Stimulated activated CD4-positive, alpha-beta T cell treated with anti-CD3 and anti-CD28 coated beads, Interleukin-12 subunit alpha, Interleukin-12 subunit beta, amount 100 ng/mL, for 24 hours (primary cell): Measurements from ENCODE around the gene NUDT16L1.

Source experiments
- DNase-seq, 2 experiments: peaks; one replicate each; pipeline ENCODE4 v3.0.0-alpha.2; 2020; ENCODE audit warnings: low read depth in 2 of 2

NUDT16L1 gene

GRCh38 chr16:4694642-4695451 is 1.5 kb downstream of the NUDT16L1 start:
- no peak for DNase-seq

GRCh38 chr16:4695473-4696171 is 2.3 kb downstream of the NUDT16L1 start:
- no peak for DNase-seq

- DNase-seq, result no peak
Measured at GRCh38 chr16:4696172-4696904, 3.0 kb downstream of the NUDT16L1 start.

GRCh38 chr16:4696905-4697847 is 3.8 kb downstream of the NUDT16L1 start:
- DNase-seq, result no peak

- DNase-seq, result no peak
Measured at GRCh38 chr16:4697848-4698291, 4.5 kb downstream of the NUDT16L1 start.

GRCh38 chr16:4698321-4699045 is 5.1 kb downstream of the NUDT16L1 start:
- no peak for DNase-seq

- no peak for DNase-seq
Measured at GRCh38 chr16:4699046-4699556, 5.7 kb downstream of the NUDT16L1 start.

DNA sequence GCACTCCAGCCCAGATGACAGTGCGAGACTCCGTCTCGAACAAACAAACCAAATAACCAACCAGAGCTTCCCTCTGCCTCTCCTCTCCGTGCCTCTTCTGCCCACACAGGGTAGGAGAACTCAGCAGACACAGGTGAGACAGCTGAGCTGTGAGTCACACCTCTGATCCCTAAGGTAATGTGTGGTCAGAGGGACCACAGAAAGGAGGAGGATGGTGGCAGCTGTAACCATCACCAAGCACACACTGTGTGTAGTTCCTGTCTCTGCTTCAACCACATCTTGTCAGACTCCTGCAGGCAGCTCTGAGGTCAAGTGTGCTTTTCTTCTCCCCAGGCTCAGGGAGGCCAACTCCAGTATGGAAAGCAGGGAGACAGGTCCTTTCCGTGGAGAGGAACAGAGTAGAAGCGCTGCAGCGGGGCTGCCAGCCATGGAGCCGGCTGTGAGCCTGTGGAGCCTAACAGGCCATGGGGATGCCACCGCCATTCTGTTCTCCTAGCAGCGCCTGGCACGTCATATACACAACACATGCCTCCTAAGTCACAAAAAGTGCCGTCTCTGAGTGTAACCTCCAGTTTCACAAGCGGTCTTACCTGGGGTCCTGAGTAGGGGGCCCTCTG is 7.1 kb downstream of the NUDT16L1 start:
- no peak for DNase-seq

DNA sequence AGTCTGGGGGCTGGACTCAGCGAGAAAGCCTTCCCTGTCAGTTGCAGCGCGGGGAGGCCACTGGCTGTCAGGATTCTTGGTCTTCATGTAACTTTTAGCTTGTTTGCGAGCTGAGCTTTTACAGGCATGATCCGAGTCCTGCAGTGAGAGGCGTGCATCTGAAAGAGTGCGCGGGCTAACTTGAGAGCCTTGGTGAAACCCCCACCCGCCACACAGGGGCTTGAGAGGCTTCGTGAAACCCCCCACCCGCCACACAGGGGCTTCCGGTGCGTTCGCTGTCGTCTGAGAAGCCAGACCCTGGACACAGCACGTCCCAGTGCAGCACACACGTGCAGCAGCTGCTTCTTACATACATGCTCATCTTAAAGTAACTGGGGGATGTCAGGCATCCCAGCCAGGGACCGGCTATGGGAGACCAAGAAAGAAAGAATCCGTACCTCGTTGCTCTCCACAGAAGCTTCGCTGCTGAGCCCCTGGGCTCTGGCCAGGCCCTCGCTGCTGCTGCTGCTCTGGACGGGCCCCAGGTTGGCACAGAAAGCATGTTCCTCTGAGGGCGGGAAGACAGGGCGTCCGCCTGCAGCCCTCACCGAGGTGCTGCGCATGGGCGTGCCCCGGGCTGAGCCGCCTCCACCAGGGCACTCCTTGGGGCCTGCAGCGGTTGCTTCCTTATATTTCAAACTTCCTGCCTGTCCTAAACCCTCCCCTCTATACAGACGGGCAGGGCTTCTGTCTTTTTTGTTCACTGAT is 7.8 kb downstream of the NUDT16L1 start:
- DNase-seq, result no peak

DNA sequence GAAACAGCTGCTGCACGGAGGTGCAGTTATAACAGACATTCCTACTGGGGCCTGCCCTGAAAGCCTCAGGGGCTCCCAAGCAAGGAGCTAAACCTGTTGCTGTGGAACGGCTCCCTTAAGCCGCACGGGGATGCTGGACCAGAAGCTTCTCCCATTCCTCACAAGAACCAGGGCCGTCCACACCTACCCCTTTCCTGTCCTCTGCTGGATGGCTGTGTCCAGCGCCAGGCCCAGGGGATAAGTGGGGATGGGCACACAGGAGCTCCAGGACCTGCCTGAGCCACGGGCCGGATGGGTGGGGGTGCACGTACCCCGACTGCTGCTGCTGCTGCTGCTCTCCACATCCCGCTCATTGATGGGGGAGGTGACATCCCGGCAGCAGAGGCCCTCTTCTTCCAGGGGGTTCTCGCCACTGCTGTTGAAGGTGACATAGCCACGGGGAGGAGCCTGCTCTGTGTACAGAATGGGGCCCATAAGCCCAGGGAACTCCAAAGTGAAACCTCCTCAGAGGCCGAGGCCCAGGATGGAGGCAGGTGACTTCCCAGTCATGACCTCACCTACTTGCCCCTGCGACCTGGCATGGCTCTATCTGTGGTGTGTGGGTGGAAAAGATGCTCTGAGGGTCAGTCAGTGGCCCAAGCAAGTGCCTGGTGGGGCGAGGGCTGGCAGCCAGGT is 8.6 kb downstream of the NUDT16L1 start:
- DNase-seq, result no peak

DNA sequence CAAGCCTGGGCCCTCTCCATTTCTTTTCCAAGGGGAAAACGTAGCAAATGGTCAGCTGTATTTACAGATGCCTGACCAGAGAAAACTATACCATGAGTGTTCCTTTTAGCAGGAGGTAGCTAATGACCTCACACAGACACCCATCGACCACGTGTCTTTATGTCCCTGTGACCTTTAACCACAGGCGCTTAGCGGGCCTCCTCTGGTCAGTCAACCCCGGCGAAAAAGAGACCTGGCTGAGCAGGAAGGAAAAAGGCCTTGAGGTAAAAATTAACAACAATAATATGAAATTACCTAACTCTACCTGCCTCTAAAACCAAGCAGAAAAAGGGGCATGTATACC is 9.1 kb downstream of the NUDT16L1 start:
- no peak for DNase-seq

DNA sequence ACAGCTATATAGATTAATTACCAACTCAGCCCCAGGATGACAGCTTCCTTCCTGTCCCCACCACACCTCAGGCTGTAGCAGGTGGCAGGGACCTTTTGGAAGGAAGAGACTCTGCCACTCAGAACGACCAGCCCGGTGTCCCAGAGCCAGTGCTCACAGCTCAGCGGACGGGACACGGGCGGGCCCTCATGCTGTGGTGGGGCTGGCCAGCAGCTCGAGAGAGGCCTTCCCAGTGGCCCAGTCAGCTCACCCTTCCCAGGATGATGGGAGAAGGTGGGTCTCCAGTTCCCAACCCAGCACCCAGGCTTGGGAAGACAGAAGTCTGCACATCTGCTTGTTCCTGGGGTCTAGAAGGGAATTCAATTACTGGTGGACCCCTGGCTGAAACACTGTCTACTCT is 10.5 kb downstream of the NUDT16L1 start:
- no peak for DNase-seq

DNA sequence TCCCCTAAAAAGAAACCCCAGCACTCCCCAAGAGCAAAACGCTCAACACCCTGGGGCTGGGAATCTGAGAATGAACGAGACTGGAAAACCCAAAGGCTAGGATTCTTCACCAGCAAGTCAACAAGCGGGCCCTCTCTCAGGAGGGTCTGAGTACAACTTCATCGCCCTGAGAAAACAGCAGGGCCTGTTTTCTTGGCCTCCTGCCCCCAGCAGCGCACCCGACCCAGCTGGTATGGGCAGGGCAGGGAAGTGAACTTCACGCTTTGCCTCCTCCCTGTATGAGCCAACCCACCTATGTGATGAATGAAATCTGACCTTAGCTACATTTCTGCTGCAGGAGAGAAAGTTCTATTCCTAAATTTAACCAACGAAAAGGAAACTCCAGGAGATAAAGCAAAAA is 11.1 kb downstream of the NUDT16L1 start:
- DNase-seq, result no peak

DNA sequence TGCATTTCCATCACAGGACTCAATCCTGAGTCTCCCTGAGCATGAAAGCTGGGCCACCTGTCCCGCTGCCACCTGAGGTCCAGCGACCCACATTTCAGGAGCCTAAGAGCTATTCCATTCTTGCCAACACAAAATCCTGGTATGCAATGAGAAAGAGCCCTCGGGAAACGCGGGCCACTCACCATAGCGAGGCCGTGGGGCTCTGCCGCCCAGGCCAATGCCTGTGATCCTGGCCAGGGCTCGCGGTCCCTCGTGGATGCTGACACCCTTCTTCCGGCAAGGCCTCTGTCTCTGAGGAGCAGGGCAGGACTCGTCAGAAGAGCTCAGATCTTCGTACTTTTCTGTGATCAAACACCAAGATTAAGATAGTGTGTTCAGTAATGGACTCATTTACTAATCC is 11.6 kb downstream of the NUDT16L1 start:
- DNase-seq, result no peak

DNA sequence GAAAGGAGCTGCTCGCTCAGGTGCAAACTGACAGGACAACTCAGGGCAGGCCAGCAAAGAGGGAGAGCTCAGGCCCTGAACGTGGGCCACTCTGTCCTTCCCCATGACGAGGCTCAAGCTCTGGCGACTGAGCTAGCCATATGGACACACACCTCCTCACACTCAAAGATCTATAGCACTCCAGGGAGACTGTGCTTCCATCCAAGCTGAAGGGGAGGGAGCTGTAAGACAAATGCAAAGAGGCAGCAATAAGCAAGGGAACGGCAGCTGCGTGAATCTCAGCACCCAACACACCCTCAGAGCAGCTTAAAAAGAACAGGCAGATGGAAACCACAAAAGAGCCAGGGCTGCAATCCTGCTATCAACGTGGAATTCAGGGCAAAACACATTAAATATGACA is 13.5 kb downstream of the NUDT16L1 start:
- DNase-seq, result no peak

- DNase-seq, result no peak
Measured at GRCh38 chr16:4709481-4709880, 16.1 kb downstream of the NUDT16L1 start.

GRCh38 chr16:4713663-4714501 is 20.5 kb downstream of the NUDT16L1 start:
- no peak for DNase-seq

- no peak for DNase-seq
Measured at GRCh38 chr16:4714996-4715395, 21.6 kb downstream of the NUDT16L1 start.
